Activated CD4-positive, alpha-beta T cell treated with anti-CD3 and anti-CD28 coated beads for 36 hours (primary cell): ENCODE results near the gene FOXJ3. TPM values are rescaled to one million over a fixed set of nuclear protein-coding genes. Genes with fewer than 3 reads are reported as not detected.

ENCODE experiments used
- ATAC-seq: fragments of 200-7000 bp; cut with Tn5 transposase; one replicate; pipeline ENCODE4 v1.10.0; 2021; ENCODE audit warnings: mild to moderate bottlenecking, moderate library complexity
- CTCF ChIA-PET: fragments of 350-600 bp; sonication (Branson Sonifier 250); formaldehyde crosslinking; loops from one replicate; lab custom pipeline; 2021; ENCODE audit warnings: antibody characterized with exemption; lab: Charles Lee
- POLR2A ChIA-PET: fragments of 350-600 bp; sonication (Branson Sonifier 250); formaldehyde crosslinking; loops from one replicate; lab custom pipeline; 2021; ENCODE audit warnings: antibody characterized with exemption, inconsistent platforms; lab: Charles Lee
- DNase-seq: peaks from one replicate; pipeline ENCODE4 v3.0.0-alpha.2; 2020
- H3K27ac Mint-ChIP-seq: one replicate; pipeline ENCODE4 v1.8.0; 2021; ENCODE audit warnings: mixed read lengths
- H3K27me3 Mint-ChIP-seq: one replicate; pipeline ENCODE4 v1.8.0; 2021; ENCODE audit warnings: mixed read lengths
- H3K36me3 Mint-ChIP-seq: one replicate; pipeline ENCODE4 v1.8.0; 2021; ENCODE audit warnings: low read depth, mixed read lengths
- H3K4me1 Mint-ChIP-seq: one replicate; pipeline ENCODE4 v1.8.0; 2021; ENCODE audit warnings: mixed read lengths
- H3K4me3 Mint-ChIP-seq: one replicate; pipeline ENCODE4 v1.8.0; 2021; ENCODE audit warnings: mild to moderate bottlenecking, moderate library complexity, mixed read lengths
- H3K9me3 Mint-ChIP-seq: one replicate; pipeline ENCODE4 v1.8.0; 2021; ENCODE audit warnings: low read depth, mixed read lengths
- intact Hi-C, 2 experiments: fragments of 100-400 bp; cut with DNase I in 1 of 2; cut with micrococcal nuclease in 1 of 2; formaldehyde crosslinking; loops; one replicate each; pipeline versions ENCODE4 v1.14.2 to v1.15.1; 2022 to 2024; cut with DNase I, micrococcal nuclease
- total RNA-seq, 2 experiments: library from RNA; stranded (reverse); gene quantifications; one replicate each; pipeline ENCODE4 v1.2.3, GENCODE V29; 2021

The FOXJ3 gene
- total RNA-seq, 2 experiments from 2014 or later = 44.1 to 54.0 TPM

- ChIA-PET CTCF (interaction anchor here (0.7 kb wide), 1 partner anchor 552 kb away, joined by 3 read pairs; no protein-coding TSS in a partner anchor), POLR2A (no interaction called here)
- ATAC-seq (no peak), DNase-seq (no peak)
- no peaks in the 10 kb centered on the region for H3K36me3 Mint-ChIP-seq
- no peak overlapping the region for H3K4me3 Mint-ChIP-seq
- H3K27me3 Mint-ChIP-seq = peaks cover 6% of the 10 kb centered on the region
- intact Hi-C loops = loop anchor here in 1 of 2 experiments (10.0 kb wide), 1 partner anchor 433 kb away; no protein-coding TSS in a partner anchor
- no peaks in the 10 kb centered on the region for H3K9me3 Mint-ChIP-seq
- peaks cover 7% of the 10 kb centered on the region for H3K4me1 Mint-ChIP-seq
- H3K27ac Mint-ChIP-seq = no peak overlapping the region
These were observed 193.1 kb downstream of the FOXJ3 start for GRCh38 chr1:42141978-42142377.

- ChIA-PET POLR2A (no interaction called here), CTCF (interaction anchor here (0.6 kb wide), 1 partner anchor 282 kb away, joined by 3 read pairs; no protein-coding TSS in a partner anchor)
- Mint-ChIP-seq H3K27ac (no peak overlapping the region), H3K9me3 (no peaks in the 10 kb centered on the region), H3K4me3 (no peak overlapping the region), H3K27me3 (peaks cover 4% of the 10 kb centered on the region), H3K36me3 (no peaks in the 10 kb centered on the region), H3K4me1 (peaks cover 7% of the 10 kb centered on the region)
- intact Hi-C loops = loop anchor here in 1 of 2 experiments (10.0 kb wide), 1 partner anchor 435 kb away; no protein-coding TSS in a partner anchor
- ATAC-seq (no peak), DNase-seq (no peak)
These were observed 194.8 kb downstream of the FOXJ3 start for GRCh38 chr1:42140191-42140590.

GRCh38 chr1:42139444-42139843 is 195.6 kb downstream of the FOXJ3 start:
- ChIA-PET POLR2A (no interaction called here), CTCF (no interaction called here)
- DNase-seq (no peak), ATAC-seq (no peak)
- H3K4me3 Mint-ChIP-seq = no peak overlapping the region
- intact Hi-C loops = no loop called here
- no peak overlapping the region for H3K27ac Mint-ChIP-seq
- H3K9me3 Mint-ChIP-seq = no peaks in the 10 kb centered on the region
- H3K4me1 Mint-ChIP-seq = peaks cover 7% of the 10 kb centered on the region
- H3K27me3 Mint-ChIP-seq = peaks cover 4% of the 10 kb centered on the region
- no peaks in the 10 kb centered on the region for H3K36me3 Mint-ChIP-seq

GRCh38 chr1:42138586-42138985 is 196.4 kb downstream of the FOXJ3 start:
- CTCF ChIA-PET = interaction anchor here (1.0 to 1.2 kb wide), 2 partner anchors 11 to 35 kb away, joined by 4 to 5 read pairs; no protein-coding TSS in a partner anchor
- Mint-ChIP-seq H3K4me3 (no peak overlapping the region), H3K27me3 (peaks cover 4% of the 10 kb centered on the region), H3K36me3 (no peaks in the 10 kb centered on the region), H3K27ac (no peak overlapping the region), H3K4me1 (peaks cover 6% of the 10 kb centered on the region), H3K9me3 (no peaks in the 10 kb centered on the region)
- intact Hi-C loops = no loop called here
- no peak for DNase-seq
- POLR2A ChIA-PET = no interaction called here
- ATAC-seq = no peak

GRCh38 chr1:42137766-42138165 is 197.3 kb downstream of the FOXJ3 start:
- H3K27ac Mint-ChIP-seq = no peak overlapping the region
- ATAC-seq (no peak), DNase-seq (no peak)
- H3K36me3 Mint-ChIP-seq = no peaks in the 10 kb centered on the region
- intact Hi-C loops = no loop called here
- H3K9me3 Mint-ChIP-seq = no peaks in the 10 kb centered on the region
- H3K4me3 Mint-ChIP-seq = no peak overlapping the region
- no peaks in the 10 kb centered on the region for H3K4me1 Mint-ChIP-seq
- CTCF ChIA-PET = interaction anchor here (0.6 to 1.2 kb wide), 3 partner anchors 12 to 36 kb away, joined by 3 to 5 read pairs (median 4); no protein-coding TSS in a partner anchor
- peaks cover 4% of the 10 kb centered on the region for H3K27me3 Mint-ChIP-seq
- POLR2A ChIA-PET = no interaction called here

GRCh38 chr1:42136466-42136865 is 198.6 kb downstream of the FOXJ3 start:
- Mint-ChIP-seq H3K4me1 (no peaks in the 10 kb centered on the region), H3K4me3 (no peak overlapping the region), H3K27ac (no peak overlapping the region), H3K9me3 (no peaks in the 10 kb centered on the region), H3K27me3 (no peaks in the 10 kb centered on the region), H3K36me3 (no peaks in the 10 kb centered on the region)
- DNase-seq (no peak), ATAC-seq (no peak)
- CTCF ChIA-PET = interaction anchor here (1.4 kb wide), 1 partner anchor 11 kb away, joined by 4 read pairs; no protein-coding TSS in a partner anchor
- POLR2A ChIA-PET = interaction anchor here (0.7 kb wide), 1 partner anchor 422 kb away, joined by 3 read pairs; no protein-coding TSS in a partner anchor
- intact Hi-C loops = no loop called here

GRCh38 chr1:42135426-42135825 is 199.6 kb downstream of the FOXJ3 start:
- DNase-seq = no peak
- Mint-ChIP-seq H3K27ac (no peak overlapping the region), H3K9me3 (no peaks in the 10 kb centered on the region), H3K36me3 (no peaks in the 10 kb centered on the region), H3K4me3 (no peak overlapping the region), H3K27me3 (no peaks in the 10 kb centered on the region), H3K4me1 (no peaks in the 10 kb centered on the region)
- intact Hi-C loops = no loop called here
- ATAC-seq = no peak
- ChIA-PET CTCF (interaction anchor here (1.4 kb wide), 1 partner anchor 12 kb away, joined by 4 read pairs; no protein-coding TSS in a partner anchor), POLR2A (no interaction called here)

GRCh38 chr1:42133809-42134526 is 201.1 kb downstream of the FOXJ3 start:
- POLR2A ChIA-PET = no interaction called here
- H3K27me3 Mint-ChIP-seq = peaks cover 3% of the 10 kb centered on the region
- no peak for ATAC-seq
- no peaks in the 10 kb centered on the region for H3K9me3 Mint-ChIP-seq
- H3K27ac Mint-ChIP-seq = no peak overlapping the region
- CTCF ChIA-PET = no interaction called here
- no peak overlapping the region for H3K4me3 Mint-ChIP-seq
- H3K4me1 Mint-ChIP-seq = no peaks in the 10 kb centered on the region
- intact Hi-C loops = no loop called here
- no peaks in the 10 kb centered on the region for H3K36me3 Mint-ChIP-seq
- DNase-seq = no peak

GRCh38 chr1:42133390-42133789 is 201.6 kb downstream of the FOXJ3 start:
- H3K9me3 Mint-ChIP-seq = no peaks in the 10 kb centered on the region
- no peak overlapping the region for H3K27ac Mint-ChIP-seq
- peaks cover 3% of the 10 kb centered on the region for H3K27me3 Mint-ChIP-seq
- ChIA-PET CTCF (interaction anchor here (0.8 kb wide), 1 partner anchor 560 kb away, joined by 3 read pairs; no protein-coding TSS in a partner anchor), POLR2A (no interaction called here)
- no peaks in the 10 kb centered on the region for H3K36me3 Mint-ChIP-seq
- no peak overlapping the region for H3K4me3 Mint-ChIP-seq
- no peaks in the 10 kb centered on the region for H3K4me1 Mint-ChIP-seq
- intact Hi-C loops = no loop called here
- DNase-seq (no peak), ATAC-seq (no peak)

GRCh38 chr1:42130061-42130660 is 204.9 kb downstream of the FOXJ3 start:
- H3K27ac Mint-ChIP-seq = no peak overlapping the region
- CTCF ChIA-PET = no interaction called here
- POLR2A ChIA-PET = no interaction called here
- intact Hi-C loops = no loop called here
- H3K36me3 Mint-ChIP-seq = no peaks in the 10 kb centered on the region
- DNase-seq (no peak), ATAC-seq (no peak)
- H3K27me3 Mint-ChIP-seq = peaks cover 6% of the 10 kb centered on the region
- H3K4me3 Mint-ChIP-seq = no peak overlapping the region
- H3K4me1 Mint-ChIP-seq = no peaks in the 10 kb centered on the region
- no peaks in the 10 kb centered on the region for H3K9me3 Mint-ChIP-seq

- ATAC-seq (no peak), DNase-seq (no peak)
- intact Hi-C loops = no loop called here
- Mint-ChIP-seq H3K27ac (no peak overlapping the region), H3K36me3 (no peaks in the 10 kb centered on the region), H3K9me3 (no peaks in the 10 kb centered on the region), H3K4me1 (no peaks in the 10 kb centered on the region), H3K27me3 (peaks cover 6% of the 10 kb centered on the region), H3K4me3 (no peak overlapping the region)
- CTCF ChIA-PET = no interaction called here
- POLR2A ChIA-PET = no interaction called here
These were observed 206.1 kb downstream of the FOXJ3 start for GRCh38 chr1:42128964-42129363.
